BLaER1 treated with 17β-estradiol and CSF1 and Interleukin-3, amounts not matched to agents 10 nM and 100 nM (cell line): ENCODE data around the gene RAI14.

Source experiments
- H3K27ac ChIP-seq, 11 experiments: shearing (Covaris generic); formaldehyde crosslinking; 2 replicates each; pipeline ENCODE4 v1.8.1; 2022
- H3K27me3 ChIP-seq, 11 experiments: shearing (Covaris generic); formaldehyde crosslinking; 2 replicates each; pipeline ENCODE4 v1.8.1; 2022
- H3K36me3 ChIP-seq, 11 experiments: shearing (Covaris generic); formaldehyde crosslinking; 2 replicates each; pipeline ENCODE4 v1.8.1; 2022
- H3K4me1 ChIP-seq, 10 experiments: shearing (Covaris generic); formaldehyde crosslinking; 2 replicates each; pipeline ENCODE4 v1.8.1; 2022
- H3K4me2 ChIP-seq, 11 experiments: shearing (Covaris generic); formaldehyde crosslinking; 2 replicates each; pipeline ENCODE4 v1.8.1; 2022
- H3K4me3 ChIP-seq, 10 experiments: shearing (Covaris generic); formaldehyde crosslinking; 2 replicates each; pipeline ENCODE4 v1.8.1; 2022
- H3K9ac ChIP-seq, 11 experiments: shearing (Covaris generic); formaldehyde crosslinking; 2 replicates each; pipeline ENCODE4 v1.8.1; 2022
- H3K9me3 ChIP-seq, 11 experiments: shearing (Covaris generic); formaldehyde crosslinking; replicated peaks in 1 of 11; 2 replicates each; pipeline ENCODE4 v1.8.1; 2022
- H4K20me1 ChIP-seq, 11 experiments: shearing (Covaris generic); formaldehyde crosslinking; 2 replicates each; pipeline ENCODE4 v1.8.1; 2022
- Cebpa-rat ChIP-seq, 11 experiments: shearing (Covaris generic); IDR thresholded peaks; 2 replicates each; pipeline ENCODE4 v1.8.1; 2022

RAI14 gene

GRCh38 chr5:34687269-34688011, 31.3 kb downstream of the RAI14 start:
- Histone ChIP-seq H4K20me1 (peaks cover 0 to 25% (median 0%) of the 10 kb centered on the region in 11 experiments; a peak in 6 of 22 replicates), H3K4me1 (peaks cover 0 to 14% (median 5%) of the 10 kb centered on the region in 10 experiments; a peak in 10 of 20 replicates), H3K4me2 (no peak overlapping the region), H3K36me3 (peaks cover 27 to 74% (median 50%) of the 10 kb centered on the region in 11 experiments; a peak in 21 of 22 replicates), H3K27me3 (no peaks in the 10 kb centered on the region), H3K9ac (no peak overlapping the region), H3K4me3 (no peak overlapping the region), H3K27ac (no peak overlapping the region), H3K9me3 (peaks cover 0 to 19% (median 12%) of the 10 kb centered on the region in 11 experiments; a peak in 12 of 22 replicates)
- TF ChIP-seq Cebpa-rat (IDR thresholded peaks at IDR 0.05): no peak

DNA sequence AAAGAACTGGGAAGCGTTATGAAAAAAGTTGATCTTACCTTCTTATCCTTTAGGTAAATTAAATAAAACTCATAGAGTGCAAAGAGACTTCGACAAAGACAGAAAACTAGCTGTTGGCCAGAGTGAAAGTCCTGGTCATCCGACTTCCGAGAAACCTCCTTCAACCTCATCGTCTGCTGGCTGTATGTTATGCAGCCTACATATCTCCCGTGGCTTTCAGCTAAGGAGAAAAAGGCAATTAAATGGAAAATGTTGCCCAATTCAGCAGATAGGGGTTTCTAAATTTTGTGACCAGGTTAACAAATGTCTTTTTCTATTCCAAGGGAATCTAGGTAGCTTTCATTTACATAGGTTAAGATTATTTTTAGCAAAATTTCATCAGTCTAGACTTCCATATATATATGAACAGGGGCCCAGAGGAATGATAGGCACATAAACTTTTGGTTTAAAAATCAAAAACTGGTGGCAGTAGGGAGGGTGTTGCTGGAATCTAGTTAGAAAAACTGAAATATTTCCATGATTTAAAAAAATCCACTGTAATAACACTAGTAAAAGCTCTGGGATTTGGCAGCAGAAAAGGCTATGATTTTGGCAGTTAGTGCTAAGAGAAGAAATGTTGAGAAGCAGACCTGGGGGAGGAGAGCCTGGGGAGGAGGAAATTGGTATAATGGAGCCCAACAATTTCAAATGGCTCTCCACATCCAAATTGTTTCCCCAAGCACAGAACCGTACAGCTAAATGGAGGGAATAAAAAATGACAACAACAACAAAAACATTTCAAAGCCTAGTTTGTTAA, 32.1 kb downstream of the RAI14 start:
- no peak overlapping the region for H3K27ac ChIP-seq
- no peak for TF ChIP-seq Cebpa-rat (IDR thresholded peaks at IDR 0.05)
- no peaks in the 10 kb centered on the region for H3K27me3 ChIP-seq
- peaks cover 0 to 14% (median 5%) of the 10 kb centered on the region in 10 experiments; a peak in 10 of 20 replicates for H3K4me1 ChIP-seq
- no peak overlapping the region for H3K4me2 ChIP-seq
- peaks cover 0 to 11% (median 6%) of the 10 kb centered on the region in 11 experiments; a peak in 12 of 22 replicates for H3K9me3 ChIP-seq
- no peak overlapping the region for H3K9ac ChIP-seq
- H4K20me1 ChIP-seq: peaks cover 0 to 30% (median 2%) of the 10 kb centered on the region in 11 experiments; a peak in 7 of 22 replicates
- H3K4me3 ChIP-seq: no peak overlapping the region
- H3K36me3 ChIP-seq: peaks cover 27 to 75% (median 55%) of the 10 kb centered on the region in 11 experiments; a peak in 21 of 22 replicates

- TF ChIP-seq Cebpa-rat (IDR thresholded peaks at IDR 0.05): no peak
- peaks cover 0 to 17% (median 7%) of the 10 kb centered on the region in 11 experiments; a peak in 8 of 22 replicates for H4K20me1 ChIP-seq
- no peak overlapping the region for H3K4me3 ChIP-seq
- H3K4me2 ChIP-seq: no peak overlapping the region
- H3K36me3 ChIP-seq: peaks cover 24 to 74% (median 56%) of the 10 kb centered on the region in 11 experiments; a peak in 21 of 22 replicates
- no peaks in the 10 kb centered on the region for H3K27me3 ChIP-seq
- peaks cover 6 to 23% (median 14%) of the 10 kb centered on the region in 10 experiments; a peak in 19 of 20 replicates for H3K4me1 ChIP-seq
- H3K9me3 ChIP-seq: no peaks in the 10 kb centered on the region
- H3K27ac ChIP-seq: no peak overlapping the region
- H3K9ac ChIP-seq: no peak overlapping the region
These were observed 34.2 kb downstream of the RAI14 start for GRCh38 chr5:34690301-34690700.

DNA sequence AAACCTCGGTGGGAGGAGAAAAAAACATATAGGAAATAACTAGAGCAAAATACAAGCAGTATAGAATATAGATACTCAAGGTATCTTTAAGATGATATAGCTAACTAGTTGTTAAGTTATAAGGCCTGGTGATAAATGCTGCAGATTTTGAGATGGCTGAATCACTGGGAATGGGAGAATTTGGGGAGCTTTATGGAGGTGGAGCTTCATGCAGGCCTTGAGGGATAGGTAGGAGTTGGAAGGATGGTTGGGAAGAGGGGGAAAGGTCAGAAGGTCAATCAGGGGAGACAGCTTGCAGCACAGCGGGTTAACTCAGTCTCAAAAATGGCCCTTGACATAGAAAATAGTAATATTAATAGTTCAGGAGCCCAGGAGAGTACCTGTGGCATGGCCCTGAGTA, 34.8 kb downstream of the RAI14 start:
- Histone ChIP-seq H3K4me3 (no peak overlapping the region), H3K36me3 (peaks cover 24 to 74% (median 56%) of the 10 kb centered on the region in 11 experiments; a peak in 21 of 22 replicates), H3K27me3 (no peaks in the 10 kb centered on the region), H3K4me1 (peaks cover 12 to 22% (median 18%) of the 10 kb centered on the region in 10 experiments; a peak in 19 of 20 replicates), H3K9me3 (no peaks in the 10 kb centered on the region), H4K20me1 (peaks cover 0 to 18% (median 5%) of the 10 kb centered on the region in 11 experiments; a peak in 8 of 22 replicates), H3K9ac (no peak overlapping the region), H3K4me2 (no peak overlapping the region), H3K27ac (no peak overlapping the region)
- no peak for TF ChIP-seq Cebpa-rat (IDR thresholded peaks at IDR 0.05)

- H3K9ac ChIP-seq: no peak overlapping the region
- H3K9me3 ChIP-seq: no peaks in the 10 kb centered on the region
- H4K20me1 ChIP-seq: peaks cover 0 to 18% (median 5%) of the 10 kb centered on the region in 11 experiments; a peak in 7 of 22 replicates
- H3K4me2 ChIP-seq: no peak overlapping the region
- no peak overlapping the region for H3K27ac ChIP-seq
- peaks cover 14 to 26% (median 21%) of the 10 kb centered on the region in 10 experiments; a peak in 19 of 20 replicates for H3K4me1 ChIP-seq
- no peak for TF ChIP-seq Cebpa-rat (IDR thresholded peaks at IDR 0.05)
- H3K27me3 ChIP-seq: no peaks in the 10 kb centered on the region
- peaks cover 24 to 74% (median 56%) of the 10 kb centered on the region in 11 experiments; a peak in 21 of 22 replicates for H3K36me3 ChIP-seq
- H3K4me3 ChIP-seq: no peak overlapping the region
These were observed 35.2 kb downstream of the RAI14 start for GRCh38 chr5:34691326-34691725.

GRCh38 chr5:34692786-34693185, 36.7 kb downstream of the RAI14 start:
- H4K20me1 ChIP-seq: peaks cover 0 to 18% (median 3%) of the 10 kb centered on the region in 11 experiments; a peak in 6 of 22 replicates
- peaks cover 15 to 63% (median 43%) of the 10 kb centered on the region in 11 experiments; a peak in 21 of 22 replicates for H3K36me3 ChIP-seq
- no peaks in the 10 kb centered on the region for H3K9me3 ChIP-seq
- H3K27me3 ChIP-seq: no peaks in the 10 kb centered on the region
- no peak overlapping the region for H3K4me3 ChIP-seq
- H3K9ac ChIP-seq: no peak overlapping the region
- H3K4me1 ChIP-seq: peaks cover 11 to 24% (median 16%) of the 10 kb centered on the region in 10 experiments; a peak in 19 of 20 replicates
- no peak overlapping the region for H3K27ac ChIP-seq
- H3K4me2 ChIP-seq: no peak overlapping the region
- TF ChIP-seq Cebpa-rat (IDR thresholded peaks at IDR 0.05): no peak

DNA sequence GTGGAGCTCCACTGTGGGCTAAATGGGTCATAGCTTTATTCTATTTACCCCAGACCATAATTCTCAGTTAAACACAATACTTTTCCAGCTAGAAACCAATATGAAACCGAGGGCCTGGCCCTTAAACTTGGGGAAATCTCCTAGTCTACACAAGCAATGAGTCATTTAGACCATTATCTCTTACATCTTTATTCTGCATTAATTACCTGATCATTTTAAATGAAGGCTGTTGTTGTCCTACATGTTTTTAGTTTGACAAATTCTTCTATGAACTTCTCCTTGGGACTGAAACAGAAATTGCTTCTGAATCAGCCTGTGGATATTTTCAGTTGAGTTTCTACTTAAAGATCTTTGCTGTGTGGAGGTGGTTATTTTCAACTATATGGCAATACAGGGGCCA, 37.9 kb downstream of the RAI14 start:
- Histone ChIP-seq H3K27ac (no peak overlapping the region), H3K27me3 (no peaks in the 10 kb centered on the region), H3K4me1 (peaks cover 11 to 24% (median 16%) of the 10 kb centered on the region in 10 experiments; a peak in 19 of 20 replicates), H4K20me1 (peaks cover 0 to 18% (median 3%) of the 10 kb centered on the region in 11 experiments; a peak in 6 of 22 replicates), H3K4me3 (no peak overlapping the region), H3K4me2 (peak overlapping the region in 2 of 11 experiments; percentile 43 to 53; a peak in 3 of 22 replicates), H3K9me3 (no peaks in the 10 kb centered on the region), H3K36me3 (peaks cover 3 to 54% (median 37%) of the 10 kb centered on the region in 11 experiments; a peak in 21 of 22 replicates), H3K9ac (no peak overlapping the region)
- no peak for TF ChIP-seq Cebpa-rat (IDR thresholded peaks at IDR 0.05)

DNA sequence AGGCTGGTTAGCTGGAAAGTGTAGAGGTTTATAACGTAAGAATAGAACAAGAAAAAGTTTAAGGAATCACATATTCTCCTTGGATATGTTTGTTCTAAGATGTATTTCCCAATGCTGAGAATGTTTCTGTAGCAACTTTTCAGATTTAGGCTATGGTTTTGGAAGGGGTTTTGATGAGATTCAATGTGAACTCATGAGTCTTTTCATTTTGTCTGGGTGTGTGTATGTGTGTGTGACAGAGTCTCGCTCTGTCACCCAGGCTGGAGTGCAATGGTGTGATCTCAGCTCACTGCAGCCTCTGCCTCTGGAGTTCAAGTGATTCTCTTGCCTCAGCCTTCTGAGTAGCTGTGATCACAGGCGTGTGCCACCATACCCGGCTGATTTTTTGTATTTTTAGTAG, 38.6 kb downstream of the RAI14 start:
- no peaks in the 10 kb centered on the region for H3K27me3 ChIP-seq
- TF ChIP-seq Cebpa-rat (IDR thresholded peaks at IDR 0.05): no peak
- no peak overlapping the region for H3K4me3 ChIP-seq
- peaks cover 11 to 24% (median 16%) of the 10 kb centered on the region in 10 experiments; a peak in 19 of 20 replicates for H3K4me1 ChIP-seq
- H4K20me1 ChIP-seq: peaks cover 0 to 18% (median 3%) of the 10 kb centered on the region in 11 experiments; a peak in 6 of 22 replicates
- H3K9me3 ChIP-seq: no peaks in the 10 kb centered on the region
- peak overlapping the region in 2 of 11 experiments; percentile 18 to 27; a peak in 5 of 22 replicates for H3K27ac ChIP-seq
- peak overlapping the region in 1 of 11 experiments; percentile 22; a peak in 1 of 22 replicates for H3K9ac ChIP-seq
- peak overlapping the region in 10 of 11 experiments; percentile 7 to 60 (median 34); a peak in 14 of 22 replicates for H3K4me2 ChIP-seq
- peaks cover 0 to 49% (median 31%) of the 10 kb centered on the region in 11 experiments; a peak in 17 of 22 replicates for H3K36me3 ChIP-seq
